Peyer's patch (tissue), 4 donors: ENCODE measurements around the gene ULK3.

Source experiments
- POLR2A ChIP-seq, 2 donors: fragments of 450-650 bp; IDR thresholded peaks; one replicate each; pipeline ENCODE4 v1.5.1; 2017; ENCODE audit warnings: antibody characterized with exemption in 2 of 2, mild to moderate bottlenecking in 2 of 2, moderate library complexity in 2 of 2
- TF ChIP-seq, protein P1 (sequence below), 6 experiments: fragments of 450-650 bp in 4 of 6; fragments of 200-600 bp in 2 of 6; sonication (generic) in 1 of 6; IDR thresholded peaks; one replicate each; pipeline ENCODE4 v1.5.1; 2017 to 2019; ENCODE audit warnings: antibody characterized with exemption in 6 of 6, mild to moderate bottlenecking in 3 of 6, moderate library complexity in 1 of 6

- TF ChIP-seq, protein P1, sequence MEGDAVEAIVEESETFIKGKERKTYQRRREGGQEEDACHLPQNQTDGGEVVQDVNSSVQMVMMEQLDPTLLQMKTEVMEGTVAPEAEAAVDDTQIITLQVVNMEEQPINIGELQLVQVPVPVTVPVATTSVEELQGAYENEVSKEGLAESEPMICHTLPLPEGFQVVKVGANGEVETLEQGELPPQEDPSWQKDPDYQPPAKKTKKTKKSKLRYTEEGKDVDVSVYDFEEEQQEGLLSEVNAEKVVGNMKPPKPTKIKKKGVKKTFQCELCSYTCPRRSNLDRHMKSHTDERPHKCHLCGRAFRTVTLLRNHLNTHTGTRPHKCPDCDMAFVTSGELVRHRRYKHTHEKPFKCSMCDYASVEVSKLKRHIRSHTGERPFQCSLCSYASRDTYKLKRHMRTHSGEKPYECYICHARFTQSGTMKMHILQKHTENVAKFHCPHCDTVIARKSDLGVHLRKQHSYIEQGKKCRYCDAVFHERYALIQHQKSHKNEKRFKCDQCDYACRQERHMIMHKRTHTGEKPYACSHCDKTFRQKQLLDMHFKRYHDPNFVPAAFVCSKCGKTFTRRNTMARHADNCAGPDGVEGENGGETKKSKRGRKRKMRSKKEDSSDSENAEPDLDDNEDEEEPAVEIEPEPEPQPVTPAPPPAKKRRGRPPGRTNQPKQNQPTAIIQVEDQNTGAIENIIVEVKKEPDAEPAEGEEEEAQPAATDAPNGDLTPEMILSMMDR (IDR thresholded peaks at IDR 0.05) = no peak
- no peak for TF ChIP-seq POLR2A (IDR thresholded peaks at IDR 0.05)
Observed at GRCh38 chr15:74847432-74847831, 4.5 kb upstream of the ULK3 start.
